Measurements from ENCODE around the gene LNPK.

- TF ChIP-seq CTCF (conservative IDR thresholded peaks at IDR 0.05) (no peak), EZH2 (IDR thresholded peaks at IDR 0.05; ENCODE audit: low read depth) (no peak)
Observed at GRCh38 chr2:175929850-175930249, 72.2 kb downstream of the LNPK start.

Data from PC-9 (cell line).